EL (cell line): ENCODE data around the gene BBS10.
"Not testable (repeated sequence)": the region's sequence is repeated elsewhere in the genome, so short reads cannot be mapped to it uniquely, and the experiment has no call there.

Source experiments
- DNase-seq: peaks from one replicate; pipeline ENCODE4 v3.0.0-alpha.2; 2016

The BBS10 gene

GRCh38 chr12:76329159-76329558 is 19.1 kb downstream of the BBS10 start:
- DNase-seq, result peak; percentile 95

- DNase-seq, result not testable (repeated sequence)
These were observed 28.5 kb downstream of the BBS10 start for GRCh38 chr12:76319595-76320319.

GRCh38 chr12:76318773-76319594 is 29.2 kb downstream of the BBS10 start:
- peak; percentile 31 for DNase-seq

- DNase-seq, result no peak
These were observed 30.2 kb downstream of the BBS10 start for GRCh38 chr12:76317976-76318375.

GRCh38 chr12:76316468-76316867 is 31.7 kb downstream of the BBS10 start:
- no peak for DNase-seq

GRCh38 chr12:76313299-76313698 is 34.9 kb downstream of the BBS10 start:
- DNase-seq, result no peak

GRCh38 chr12:76312315-76312714 is 35.9 kb downstream of the BBS10 start:
- no peak for DNase-seq

GRCh38 chr12:76311796-76312195 is 36.4 kb downstream of the BBS10 start:
- DNase-seq, result peak; percentile 73

- DNase-seq, result peak; percentile 71
These were observed 38.1 kb downstream of the BBS10 start for GRCh38 chr12:76310110-76310509.

- no peak for DNase-seq
These were observed 39.3 kb downstream of the BBS10 start for GRCh38 chr12:76308866-76309265.

- no peak for DNase-seq
These were observed 41.1 kb downstream of the BBS10 start for GRCh38 chr12:76307083-76307482.

GRCh38 chr12:76303989-76304460 is 44.2 kb downstream of the BBS10 start:
- no peak for DNase-seq

GRCh38 chr12:76303365-76303764 is 44.9 kb downstream of the BBS10 start:
- peak; percentile 23 for DNase-seq

GRCh38 chr12:76300297-76300665 is 47.9 kb downstream of the BBS10 start:
- DNase-seq, result no peak

GRCh38 chr12:76299536-76300296 is 48.5 kb downstream of the BBS10 start:
- DNase-seq, result peak; percentile 43
